RCC 7860 (cell line): ENCODE measurements around the gene GABRA5.
"Not testable (repeated sequence)": the region's sequence is repeated elsewhere in the genome, so short reads cannot be mapped to it uniquely, and the experiment has no call there.

ENCODE experiments used
- DNase-seq: peaks from one replicate; pipeline ENCODE4 v3.0.0-alpha.2; 2015; ENCODE audit warnings: low spot score
- FAIRE-seq: peaks from 2 replicates; lab custom pipeline; 2012; peaks lifted over from hg19 to GRCh38; lab: Jason Lieb, UNC

Gene GABRA5

DNA sequence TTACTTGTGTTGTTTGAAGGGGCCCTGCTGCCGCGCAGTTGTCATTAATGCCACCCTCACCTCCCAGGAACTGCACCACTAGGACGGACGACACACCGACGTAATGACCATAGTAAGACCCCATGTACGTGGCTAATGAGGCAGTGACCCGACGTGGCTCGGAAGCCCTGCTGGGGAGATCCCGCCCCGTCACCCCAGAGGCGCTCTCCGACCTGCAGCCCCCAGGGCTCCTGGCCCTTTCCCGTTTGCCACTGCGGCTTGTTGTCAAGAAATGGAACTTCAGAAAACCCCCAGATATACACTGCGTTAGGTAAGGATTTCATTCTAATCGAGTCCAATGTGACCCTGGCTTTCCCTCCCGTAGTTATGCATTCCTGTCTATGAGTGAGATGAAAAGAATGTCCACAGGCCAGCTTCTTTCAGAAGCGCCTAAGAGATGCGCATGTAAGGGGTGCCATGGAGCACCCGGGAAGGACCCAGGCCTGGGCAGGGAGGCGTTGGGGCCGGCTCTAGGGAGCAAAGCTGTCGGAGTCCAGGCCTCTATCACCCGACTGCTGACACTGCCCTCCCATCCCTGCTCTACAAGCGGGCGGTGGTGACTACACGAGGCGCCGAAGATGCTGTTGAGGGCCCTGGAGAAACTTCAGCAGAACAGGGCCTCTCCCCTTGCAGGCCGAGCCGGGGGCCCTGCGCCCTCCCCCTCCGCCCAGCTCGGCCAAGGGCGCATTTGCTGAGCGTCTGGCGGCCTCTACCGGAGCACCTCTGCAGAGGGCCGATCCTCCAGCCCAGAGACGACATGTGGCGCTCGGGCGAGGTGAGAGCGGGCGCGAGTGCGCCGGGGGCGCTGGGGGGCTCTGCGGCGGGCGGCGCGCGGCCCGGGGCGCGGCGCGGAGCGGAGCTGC, at the start of gene GABRA5:
Gene GABRA5, plus strand, starts transcription at position 765 of the 902 bp plus-strand sequence. CDS start 2,187 bp downstream, outside the sequence.
- no peak for DNase-seq
- no peak for FAIRE-seq

DNA sequence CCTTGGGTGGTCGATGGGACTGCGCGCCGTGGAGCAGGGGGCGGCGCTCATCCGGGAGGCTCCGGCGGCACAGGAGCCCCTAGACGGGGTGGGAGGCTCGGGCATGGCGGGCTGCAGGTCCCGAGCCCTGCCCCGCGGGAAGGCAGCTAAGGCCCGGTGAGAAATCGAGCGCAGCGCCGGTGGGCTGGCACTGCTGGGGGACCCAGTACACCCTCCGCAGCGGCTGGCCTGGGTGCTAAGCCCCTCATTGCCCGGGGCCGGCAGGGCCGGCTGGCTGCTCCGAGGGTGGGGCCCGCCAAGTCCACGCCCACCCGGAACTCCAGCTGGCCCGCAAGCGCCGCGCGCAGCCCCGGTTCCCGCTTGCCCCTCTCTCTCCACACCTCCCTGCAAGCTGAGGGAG, 35.7 kb upstream of the GABRA5 start:
- DNase-seq, FAIRE-seq: not testable (repeated sequence)

GRCh38 chr15:26831951-26832350, 34.9 kb upstream of the GABRA5 start:
- FAIRE-seq (no peak), DNase-seq (no peak)

DNA sequence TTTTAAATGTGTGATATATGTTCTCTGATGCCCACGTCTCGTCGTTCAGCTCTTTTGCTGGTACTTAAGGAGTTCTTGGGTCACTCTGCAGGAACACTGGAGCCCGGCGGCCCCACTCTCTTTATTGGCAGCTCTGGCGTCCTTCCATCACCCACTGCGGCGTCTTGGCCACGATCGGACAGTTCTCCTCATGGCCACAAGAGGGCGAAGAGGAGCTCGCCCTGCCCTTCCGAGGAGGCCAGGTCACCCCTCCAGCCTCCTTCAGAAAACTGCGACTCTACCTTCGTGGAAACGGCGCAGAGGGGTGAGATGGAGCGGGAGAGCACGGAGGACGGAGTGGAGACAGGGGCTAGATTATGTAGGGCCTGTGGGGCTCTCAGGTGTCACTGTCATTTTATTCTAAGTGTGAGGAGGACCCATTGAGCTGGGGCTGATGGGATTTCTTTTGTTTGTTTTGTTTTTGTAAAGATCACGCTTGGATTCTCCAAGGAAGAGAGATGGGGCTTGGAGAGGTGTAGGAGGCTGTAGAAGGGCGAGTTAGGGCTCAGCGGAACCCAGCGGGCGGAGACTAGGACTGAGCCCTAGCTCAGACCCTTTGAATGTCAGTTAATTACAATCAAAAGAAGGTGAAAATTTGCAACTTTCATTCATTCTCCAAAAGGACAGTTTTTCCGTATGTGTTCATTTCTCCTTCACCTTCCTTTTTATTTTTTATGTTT, 28.0 kb upstream of the GABRA5 start:
- DNase-seq = no peak
- no peak for FAIRE-seq

- DNase-seq (no peak), FAIRE-seq (no peak)
These were observed 25.3 kb upstream of the GABRA5 start for GRCh38 chr15:26841514-26841913.

DNA sequence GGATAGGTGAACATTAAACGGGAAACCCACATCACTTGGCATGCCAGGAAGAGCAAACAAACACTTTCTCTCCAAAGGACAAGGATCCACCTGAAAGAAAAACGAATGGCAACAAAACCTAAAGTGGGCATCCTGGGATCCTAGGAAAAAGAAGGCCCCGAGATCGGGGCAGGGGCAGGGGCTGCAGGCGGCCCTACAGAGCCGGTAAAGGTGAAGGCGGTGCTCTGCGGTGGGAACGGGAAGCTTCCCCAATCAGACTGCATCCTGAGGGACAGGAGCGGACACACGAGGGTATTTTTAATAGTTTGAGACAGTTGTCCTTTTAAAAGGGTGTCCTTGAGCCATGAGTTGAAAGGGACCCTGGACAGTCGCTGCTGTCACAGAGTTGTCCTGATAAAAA, 24.9 kb upstream of the GABRA5 start:
- FAIRE-seq (no peak), DNase-seq (no peak)

- DNase-seq (no peak), FAIRE-seq (no peak)
These were observed 24.5 kb upstream of the GABRA5 start for GRCh38 chr15:26842391-26842790.

GRCh38 chr15:26844901-26845300, 22.0 kb upstream of the GABRA5 start:
- FAIRE-seq = peak; percentile 18

GRCh38 chr15:26848498-26848897, 18.4 kb upstream of the GABRA5 start:
- DNase-seq (peak; percentile 9), FAIRE-seq (no peak)

More at GRCh38 chr15:26844901-26845300, 22.0 kb upstream of the GABRA5 start:
- DNase-seq = no peak

GRCh38 chr15:26850161-26850560, 16.7 kb upstream of the GABRA5 start:
- no peak for DNase-seq
- no peak for FAIRE-seq

- FAIRE-seq = no peak
These were observed 13.9 kb upstream of the GABRA5 start for GRCh38 chr15:26852980-26853379.

DNA sequence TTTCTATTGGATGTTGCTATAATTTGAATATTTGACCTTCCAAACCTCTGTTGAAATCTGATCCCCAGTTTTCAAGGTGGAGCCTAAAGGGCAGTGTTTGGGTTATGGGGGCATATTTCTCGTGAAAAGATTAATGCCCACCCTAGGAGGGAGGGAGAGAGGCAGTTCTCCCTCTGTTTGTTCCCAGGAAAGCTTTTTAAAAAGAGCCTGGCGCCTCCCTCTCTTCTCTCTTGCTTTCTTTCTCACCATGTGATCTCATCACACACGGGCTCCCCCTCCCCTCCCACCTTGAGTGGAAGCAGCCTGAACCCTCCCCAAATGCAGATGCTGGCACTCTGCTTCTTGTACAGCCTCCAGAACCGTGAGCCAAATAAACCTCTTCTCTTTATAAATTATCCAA, 12.4 kb upstream of the GABRA5 start:
- FAIRE-seq (no peak), DNase-seq (no peak)

More at GRCh38 chr15:26852980-26853379, 13.9 kb upstream of the GABRA5 start:
- no peak for DNase-seq

DNA sequence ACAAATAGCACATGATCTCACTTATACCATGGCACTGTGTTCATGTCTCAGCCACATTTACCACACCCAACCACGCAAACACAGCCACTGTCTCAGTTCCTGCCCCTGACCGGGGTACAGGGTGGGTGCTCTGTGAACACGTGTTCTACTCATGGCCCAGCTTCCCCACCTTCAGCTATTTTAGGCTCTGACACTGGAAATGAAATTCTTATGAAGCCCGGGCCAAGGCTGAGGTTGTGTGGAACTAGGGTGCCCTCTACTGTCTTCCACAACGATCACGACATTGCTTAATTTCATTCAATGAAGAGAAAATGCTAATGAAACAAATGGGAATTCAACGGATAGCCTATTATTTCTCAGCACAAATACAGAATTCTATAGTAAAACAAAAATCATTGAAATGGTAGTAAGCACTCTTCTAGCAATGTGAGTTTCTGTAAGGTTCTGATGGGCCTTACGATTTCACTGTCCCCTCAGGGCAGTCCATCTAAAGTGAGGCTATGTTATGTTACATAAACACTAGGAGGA, 2.1 kb upstream of the GABRA5 start:
- no peak for DNase-seq
- no peak for FAIRE-seq

DNA sequence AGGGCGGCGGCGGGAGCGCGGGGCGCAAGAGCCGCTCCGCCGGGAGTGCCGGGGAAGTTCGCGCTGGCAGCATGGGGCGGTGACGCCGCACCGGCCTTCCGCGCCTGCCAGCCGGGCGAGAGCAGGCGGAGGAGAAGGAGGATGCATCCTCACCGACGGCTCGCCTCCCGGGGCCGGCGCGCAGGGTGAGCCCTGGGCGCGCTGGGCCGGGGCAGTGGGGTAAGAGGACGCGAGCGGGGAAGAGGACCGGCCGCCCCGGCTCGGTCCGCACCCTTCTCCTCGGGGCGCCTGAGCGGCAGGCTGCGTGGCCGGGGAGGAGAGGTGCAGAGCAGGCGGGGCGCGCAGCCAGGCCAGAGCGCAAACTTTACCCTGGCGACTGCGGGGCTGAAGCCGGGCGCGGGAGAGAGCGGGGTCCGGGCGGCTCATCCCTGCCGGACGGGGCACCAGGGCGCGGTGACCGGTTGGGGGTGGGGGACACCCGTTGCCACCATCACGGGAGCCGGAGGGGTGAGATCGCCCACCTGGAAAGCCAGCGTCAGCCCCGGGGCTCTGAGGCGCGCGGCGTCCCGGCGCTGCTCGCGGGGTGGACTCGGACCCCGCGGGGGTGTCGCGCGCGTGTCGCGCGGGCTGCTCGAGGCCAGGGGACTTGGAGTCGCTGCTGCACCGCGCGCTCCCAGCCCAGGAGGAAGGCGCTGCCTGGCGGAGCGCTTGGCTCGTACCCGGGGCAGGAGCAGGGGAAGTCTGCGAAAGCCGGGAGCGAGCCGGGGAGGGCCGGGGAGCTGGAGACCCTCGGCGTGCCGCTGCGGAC, 542 bp downstream of the GABRA5 start:
- DNase-seq (no peak), FAIRE-seq (no peak)

DNA sequence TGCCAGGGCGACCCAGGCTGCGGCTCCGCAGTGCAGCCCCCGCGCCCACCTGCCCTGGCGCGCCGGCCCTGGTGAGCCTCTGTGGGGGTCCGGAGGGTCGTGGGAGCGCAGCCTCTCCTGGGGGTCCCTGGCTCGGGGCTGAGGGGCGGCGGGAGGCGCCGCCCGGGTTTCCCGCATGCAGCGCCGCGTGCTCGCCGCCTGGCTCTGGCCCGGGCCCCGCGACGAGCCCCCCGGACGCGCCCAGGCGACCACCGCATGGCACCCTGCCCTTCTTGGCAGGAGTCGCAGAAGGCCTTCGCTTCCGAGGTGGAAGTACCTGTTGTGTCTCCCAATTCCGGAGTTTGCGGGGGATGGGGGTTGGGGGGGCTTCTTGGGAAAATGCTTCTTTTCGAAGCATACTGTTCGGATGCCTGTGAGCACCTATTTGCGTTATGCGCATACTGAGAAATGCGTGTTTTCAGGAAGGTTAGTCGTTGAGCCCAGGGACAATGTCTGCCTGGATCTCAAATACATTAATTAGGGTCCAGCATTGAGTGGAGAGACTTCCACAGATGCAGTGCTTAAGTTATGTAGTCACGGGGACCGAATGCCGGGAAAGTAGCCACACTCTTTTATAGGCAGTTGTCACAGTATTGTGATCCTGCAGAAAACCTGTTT, 1.3 kb downstream of the GABRA5 start:
- FAIRE-seq = no peak

DNA sequence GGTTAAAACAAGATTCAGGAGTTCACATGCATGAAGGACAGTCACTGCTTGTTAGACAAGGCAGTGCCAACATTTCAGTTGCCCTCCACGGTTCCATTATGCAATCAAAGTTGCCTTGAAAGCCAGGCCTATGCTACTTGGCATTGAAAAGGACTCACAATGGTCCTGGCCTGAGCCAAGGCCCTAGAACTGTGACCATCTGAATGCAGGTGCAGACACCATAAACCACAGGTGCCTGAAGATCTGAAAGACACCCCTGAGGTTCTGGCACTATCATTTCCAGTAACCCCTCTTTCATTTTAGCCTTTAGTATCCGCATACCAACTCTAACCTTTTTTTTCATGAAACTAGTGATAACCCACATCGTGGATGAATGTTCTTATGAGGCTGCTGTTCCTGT, 2.8 kb downstream of the GABRA5 start:
- FAIRE-seq = no peak
- DNase-seq = no peak

More for the DNA sequence above, 1.3 kb downstream of the GABRA5 start:
- DNase-seq = no peak

GRCh38 chr15:26870346-26870745, 3.5 kb downstream of the GABRA5 start:
- DNase-seq = no peak
- no peak for FAIRE-seq

DNA sequence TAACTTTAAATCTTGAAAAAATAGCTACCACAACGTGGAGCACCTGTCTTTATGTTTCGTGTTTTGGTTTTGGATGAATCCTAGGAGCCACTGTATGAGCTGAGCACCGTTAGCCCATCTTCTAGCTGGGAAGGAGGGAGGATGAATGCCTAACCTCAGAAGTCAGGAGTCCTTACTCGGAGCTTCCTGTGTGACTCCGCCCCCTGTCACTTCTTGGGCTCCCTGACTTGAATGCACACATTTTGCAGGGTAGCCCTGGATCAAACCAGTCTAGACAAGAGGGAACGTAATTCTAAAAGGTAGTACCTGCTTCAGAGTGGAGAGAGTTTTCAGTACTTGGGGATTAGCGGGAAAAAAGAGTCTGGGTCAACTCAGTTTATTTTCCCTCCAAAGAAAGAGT, 5.3 kb downstream of the GABRA5 start:
- no peak for DNase-seq
- FAIRE-seq = no peak

DNA sequence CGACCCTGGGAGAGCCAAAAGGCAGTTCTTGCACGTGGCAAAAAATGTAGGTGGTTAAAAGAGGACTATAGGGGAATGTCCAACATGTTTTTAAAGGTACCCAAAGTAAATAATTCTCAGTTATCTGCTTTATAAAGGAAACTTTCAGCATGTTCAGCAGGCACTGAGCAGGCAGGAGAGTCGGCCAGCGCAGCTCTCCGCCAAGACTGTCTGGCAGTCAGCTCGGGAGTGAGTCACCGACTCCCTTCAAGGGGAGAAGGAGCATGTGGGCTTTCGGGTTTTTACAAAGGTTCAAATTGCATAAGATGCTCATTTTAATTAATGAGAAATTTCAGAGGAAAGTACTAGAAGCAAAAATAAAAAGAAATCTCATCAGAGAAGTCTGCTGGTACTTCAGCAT, 7.0 kb downstream of the GABRA5 start:
- FAIRE-seq (no peak), DNase-seq (no peak)

DNA sequence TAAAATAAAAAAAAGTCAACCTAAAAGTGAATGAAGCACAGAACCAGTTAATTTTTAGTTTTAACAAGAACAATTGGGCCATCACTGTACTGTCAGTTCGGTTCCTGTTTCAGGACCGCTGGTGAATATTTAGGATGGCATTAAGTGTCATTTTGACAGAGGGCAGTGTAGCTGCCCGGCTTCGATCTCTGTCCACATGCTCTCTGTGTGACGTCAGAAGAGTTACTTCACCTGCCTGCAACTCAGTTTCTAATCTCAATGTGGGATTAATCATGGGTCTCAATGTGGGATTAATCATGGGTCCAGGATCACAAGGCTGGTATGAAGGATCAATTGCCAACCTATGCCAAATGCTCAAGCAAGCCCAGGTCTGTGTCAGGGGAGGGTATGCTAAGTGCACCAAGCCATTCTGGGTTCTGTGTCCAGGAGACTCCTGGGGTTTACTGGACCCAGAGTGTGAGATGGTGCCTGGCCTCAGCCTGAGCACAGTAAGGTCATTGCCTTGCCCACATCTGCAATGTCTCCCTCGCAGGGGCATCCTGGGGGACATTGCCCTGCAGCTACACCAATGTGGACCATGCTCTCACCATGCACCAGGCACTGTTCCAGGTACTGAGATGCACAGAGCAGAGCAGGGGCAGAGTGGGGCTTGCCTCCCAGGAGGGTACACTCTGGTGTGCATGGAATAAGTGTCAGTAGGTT, 8.1 kb downstream of the GABRA5 start:
- DNase-seq (no peak), FAIRE-seq (no peak)
